A673 (cell line): ENCODE data around the gene CTCF. TPM values are rescaled to one million over a fixed set of nuclear protein-coding genes. Genes with fewer than 3 reads are reported as not detected.

ENCODE experiments used
- BruUV-seq: library from RNA; stranded (reverse); fragments of 400-500 nt; replicated peaks from 2 replicates; lab custom pipeline; 2021; lab: Mats Ljungman, UMichigan
- CTCF ChIA-PET: fragments of 300-600 bp; sonication (Branson Sonifier 250); formaldehyde crosslinking; loops from one replicate; lab custom pipeline; 2022; ENCODE audit warnings: antibody characterized with exemption; lab: Charles Lee
- POLR2A ChIA-PET: fragments of 300-600 bp; sonication (Branson Sonifier 250); formaldehyde crosslinking; loops from one replicate; lab custom pipeline; 2022; ENCODE audit warnings: antibody characterized with exemption; ENCODE audit not compliant: low non-redundant PET; lab: Charles Lee
- DNase-seq: peaks from one replicate; pipeline ENCODE4 v3.0.0-alpha.2; 2015; ENCODE audit warnings: low spot score
- H3K27ac ChIP-seq: fragments of 200-600 bp; sonication (generic); 2 replicates; pipeline ENCODE4 v1.5.1; 2016; ENCODE audit warnings: mixed run types, low read depth, mild to moderate bottlenecking, mixed read lengths, antibody characterized with exemption, low read length; ENCODE audit not compliant: poor library complexity, severe bottlenecking
- H3K27me3 ChIP-seq: fragments of 200-600 bp; sonication (generic); replicated peaks from 2 replicates; pipeline ENCODE4 v1.6.1; 2017; ENCODE audit warnings: mixed run types, low read depth, mild to moderate bottlenecking, mixed read lengths, antibody characterized with exemption, low read length; ENCODE audit not compliant: insufficient read depth, poor library complexity
- H3K36me3 ChIP-seq: fragments of 200-600 bp; sonication (generic); 2 replicates; pipeline ENCODE4 v1.6.1; 2016; ENCODE audit warnings: mixed run types, mild to moderate bottlenecking, mixed read lengths, antibody characterized with exemption, low read length; ENCODE audit not compliant: insufficient read depth, poor library complexity, severe bottlenecking
- H3K4me1 ChIP-seq: fragments of 200-600 bp; sonication (generic); 2 replicates; pipeline ENCODE4 v1.6.1; 2017; ENCODE audit warnings: mixed run types, mild to moderate bottlenecking, mixed read lengths, antibody characterized with exemption, low read length; ENCODE audit not compliant: insufficient read depth, poor library complexity, severe bottlenecking
- H3K4me3 ChIP-seq: fragments of 200-600 bp; sonication (generic); 2 replicates; pipeline ENCODE4 v1.5.1; 2016; ENCODE audit warnings: low read depth, mixed run types, mild to moderate bottlenecking, mixed read lengths, low read length; ENCODE audit not compliant: poor library complexity, severe bottlenecking
- H3K9me3 ChIP-seq: fragments of 200-600 bp; sonication (generic); 2 replicates; pipeline ENCODE4 v1.6.1; 2016; ENCODE audit warnings: mixed run types, low read depth, mild to moderate bottlenecking, mixed read lengths, antibody characterized with exemption, low read length; ENCODE audit not compliant: poor library complexity, severe bottlenecking
- CTCF ChIP-seq: fragments of 300-800, 200-600 bp; sonication (generic); conservative IDR thresholded peaks from 2 replicates; pipeline ENCODE4 v1.5.1; 2017; ENCODE audit warnings: low read depth, mild to moderate bottlenecking, antibody characterized with exemption, low read length, moderate library complexity, mixed read lengths
- EZH2 ChIP-seq: fragments of 200-600 bp; sonication (generic); IDR thresholded peaks from 2 replicates; pipeline ENCODE4 v1.6.1; 2017; ENCODE audit warnings: borderline replicate concordance, low read depth, mild to moderate bottlenecking, mixed read lengths, antibody characterized with exemption, low read length; ENCODE audit not compliant: poor library complexity, severe bottlenecking
- intact Hi-C: fragments of 100-400 bp; cut with micrococcal nuclease; formaldehyde crosslinking; loops from one replicate; pipeline ENCODE4 v1.10.0; 2022; ENCODE audit not compliant: unreplicated experiment
- total RNA-seq: library from RNA; stranded (reverse); gene quantifications from 2 replicates; pipeline ENCODE4 v1.2.3, GENCODE V29; 2021

The CTCF gene
- total RNA-seq, 1 experiment from 2014 or later: 74.7 TPM

DNA sequence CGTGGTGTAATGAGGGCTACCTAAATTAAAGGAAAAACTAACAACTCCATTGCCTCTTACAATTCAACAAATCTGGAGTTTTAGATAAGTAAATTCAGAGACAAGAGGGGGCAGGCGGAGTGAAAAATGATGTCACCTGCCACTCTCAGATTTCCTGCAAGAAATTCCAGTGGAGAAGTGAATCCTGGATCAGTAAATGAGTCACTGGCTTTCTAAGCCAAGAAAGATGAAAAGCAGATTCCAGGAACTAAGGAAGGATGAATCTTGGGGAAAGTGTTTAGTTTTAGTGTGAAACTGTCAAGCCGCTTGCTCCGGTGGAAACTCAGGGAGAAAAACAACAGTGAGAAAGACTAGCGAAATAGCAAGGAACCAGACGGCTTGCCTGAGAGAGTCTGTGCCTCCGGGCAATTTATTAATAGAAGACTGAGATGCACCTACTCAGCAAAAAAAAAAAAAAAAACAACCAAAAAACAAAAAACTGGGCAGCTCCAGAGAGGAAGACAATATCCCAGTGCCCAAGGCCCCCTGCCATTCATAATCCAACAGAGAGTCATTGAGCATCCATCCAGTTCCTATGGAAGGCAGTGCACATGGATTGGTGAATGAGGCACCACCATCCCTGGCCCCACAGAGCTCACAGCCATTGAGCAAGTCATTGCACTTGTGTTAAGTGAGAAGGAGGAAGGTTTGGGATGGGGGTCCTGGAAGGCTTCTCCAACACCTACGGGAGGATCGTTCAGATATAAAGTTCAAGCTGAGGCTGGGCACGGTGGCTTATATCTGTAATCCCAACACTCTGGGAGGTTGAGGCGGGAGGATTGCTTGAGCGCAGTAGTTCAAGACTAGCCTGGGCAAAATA, 45.8 kb upstream of the CTCF start:
- Histone ChIP-seq H3K27me3 (no peaks in the 10 kb centered on the region), H3K36me3 (no peaks in the 10 kb centered on the region), H3K27ac (no peak overlapping the region), H3K4me1 (no peaks in the 10 kb centered on the region), H3K9me3 (no peaks in the 10 kb centered on the region), H3K4me3 (no peak overlapping the region)
- TF ChIP-seq EZH2: no peak
- no peak for TF ChIP-seq CTCF
- CTCF ChIA-PET: no interaction called here
- no peak for DNase-seq
- intact Hi-C loops: no loop called here
- no TSS peak for BruUV-seq
- POLR2A ChIA-PET: no interaction called here

DNA sequence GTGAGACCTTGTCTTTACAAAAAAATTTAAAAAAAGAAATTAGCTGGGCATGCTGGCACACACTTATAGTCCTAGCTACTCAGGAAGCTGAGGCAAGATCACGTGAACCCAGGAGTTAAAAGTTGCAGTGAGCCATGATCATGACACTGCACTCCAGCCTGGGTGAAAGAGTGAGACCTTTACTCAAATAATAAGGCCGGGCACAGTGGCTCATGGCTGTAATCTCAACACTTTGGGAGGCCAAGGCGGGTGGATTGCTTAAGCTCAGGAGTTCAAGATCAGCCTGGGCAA, 45.2 kb upstream of the CTCF start:
- no peaks in the 10 kb centered on the region for H3K36me3 ChIP-seq
- intact Hi-C loops: no loop called here
- ChIA-PET CTCF (no interaction called here), POLR2A (no interaction called here)
- BruUV-seq: no TSS peak
- H3K27ac ChIP-seq: no peak overlapping the region
- no peak for TF ChIP-seq EZH2
- TF ChIP-seq CTCF: no peak
- no peaks in the 10 kb centered on the region for H3K27me3 ChIP-seq
- no peak overlapping the region for H3K4me3 ChIP-seq
- no peaks in the 10 kb centered on the region for H3K4me1 ChIP-seq
- no peak for DNase-seq
- H3K9me3 ChIP-seq: no peaks in the 10 kb centered on the region

GRCh38 chr16:67517661-67518423, 44.5 kb upstream of the CTCF start:
- Histone ChIP-seq H3K27me3 (no peaks in the 10 kb centered on the region), H3K27ac (no peak overlapping the region), H3K4me3 (no peak overlapping the region), H3K36me3 (no peaks in the 10 kb centered on the region), H3K9me3 (no peaks in the 10 kb centered on the region), H3K4me1 (no peaks in the 10 kb centered on the region)
- DNase-seq: no peak
- POLR2A ChIA-PET: no interaction called here
- no peak for TF ChIP-seq CTCF
- no peak for TF ChIP-seq EZH2
- BruUV-seq: no TSS peak
- intact Hi-C loops: no loop called here
- CTCF ChIA-PET: no interaction called here
